ENCODE measurements around the gene GPD2.
"Not testable (repeated sequence)": the region's sequence is repeated elsewhere in the genome, so short reads cannot be mapped to it uniquely, and the experiment has no call there.

GPD2 gene

DNA sequence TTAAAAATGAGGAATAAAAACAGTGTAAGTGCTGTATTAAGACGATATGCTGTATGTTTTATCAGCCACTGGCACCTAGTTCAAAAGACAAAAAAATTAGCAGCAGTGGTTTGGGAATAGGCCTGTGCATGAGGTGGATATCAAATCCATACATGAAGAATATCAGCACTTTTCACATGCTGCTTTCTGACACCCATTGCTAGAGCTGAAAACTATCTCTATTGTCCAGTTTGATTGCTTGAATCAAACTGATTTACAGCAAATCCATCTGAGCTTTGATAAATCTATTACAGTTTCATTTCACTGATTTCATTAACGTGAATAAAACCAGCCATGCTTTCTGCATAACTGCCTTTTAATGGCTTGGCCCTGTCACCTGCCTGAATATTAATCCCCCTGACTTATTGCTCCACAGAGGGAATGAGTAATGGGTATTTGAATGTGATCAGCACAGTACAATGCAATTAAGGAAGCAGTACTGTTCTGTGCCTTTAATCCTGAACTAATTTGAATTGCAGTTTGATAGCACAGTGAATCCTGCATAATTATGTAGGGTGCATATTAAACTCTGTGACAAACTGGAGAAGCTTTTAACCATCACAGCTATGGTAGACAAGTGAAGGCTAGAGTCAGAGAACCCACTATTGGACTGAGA, 154.0 kb downstream of the GPD2 start:
- no peak for DNase-seq

DNA sequence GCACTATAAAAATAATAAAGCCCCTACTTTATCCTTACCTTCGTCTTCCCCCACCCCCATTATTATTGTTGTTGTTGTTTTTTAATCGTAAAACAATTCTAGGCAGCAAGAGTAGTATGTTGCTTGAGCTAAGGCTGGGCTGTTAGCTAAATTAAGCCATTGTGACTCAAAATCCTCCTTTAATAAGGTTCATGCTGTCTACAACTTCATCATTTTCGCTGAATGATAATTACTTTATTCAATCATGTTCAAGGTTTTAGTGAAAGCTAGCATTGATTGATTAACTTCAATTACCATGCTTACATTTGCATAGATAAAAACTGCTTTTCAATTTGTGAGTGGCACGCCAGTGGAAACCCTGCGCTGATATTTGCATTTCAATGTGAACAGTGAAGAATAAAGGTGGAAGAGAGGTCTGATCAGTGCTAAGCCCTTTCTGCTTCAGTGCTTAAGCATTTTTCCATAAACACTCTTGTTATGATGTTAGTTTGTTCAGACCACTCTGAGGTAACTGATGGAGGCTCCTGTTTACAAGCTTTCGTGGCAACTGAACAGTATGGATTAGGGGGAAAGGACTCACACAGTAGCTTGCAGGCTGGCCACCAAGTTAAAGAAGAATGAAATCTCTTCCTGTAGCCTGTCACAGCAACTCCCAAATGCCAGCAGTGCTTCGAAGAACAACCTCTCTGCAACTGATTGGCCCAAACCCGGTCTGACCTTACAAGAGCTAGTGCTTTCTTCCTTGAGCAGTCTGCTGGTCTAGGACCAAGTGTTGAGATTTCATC, 156.8 kb downstream of the GPD2 start:
- DNase-seq: peak; percentile 5

DNA sequence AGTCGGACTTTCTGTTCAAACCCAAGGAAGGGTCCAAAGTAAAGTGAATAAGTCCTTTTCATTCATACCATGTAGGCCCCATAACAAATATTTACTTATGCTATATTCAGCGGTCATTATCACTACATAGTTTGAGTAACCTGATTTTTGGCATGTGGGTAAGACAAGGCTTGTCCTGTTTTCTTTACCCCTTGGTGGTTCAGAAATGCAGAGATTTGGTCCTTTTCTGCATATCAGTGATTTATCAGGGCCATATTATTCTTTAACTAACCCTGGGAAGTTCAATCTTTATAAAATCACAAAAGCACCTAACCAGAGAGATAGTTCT, 157.4 kb downstream of the GPD2 start:
- no peak for DNase-seq

DNA sequence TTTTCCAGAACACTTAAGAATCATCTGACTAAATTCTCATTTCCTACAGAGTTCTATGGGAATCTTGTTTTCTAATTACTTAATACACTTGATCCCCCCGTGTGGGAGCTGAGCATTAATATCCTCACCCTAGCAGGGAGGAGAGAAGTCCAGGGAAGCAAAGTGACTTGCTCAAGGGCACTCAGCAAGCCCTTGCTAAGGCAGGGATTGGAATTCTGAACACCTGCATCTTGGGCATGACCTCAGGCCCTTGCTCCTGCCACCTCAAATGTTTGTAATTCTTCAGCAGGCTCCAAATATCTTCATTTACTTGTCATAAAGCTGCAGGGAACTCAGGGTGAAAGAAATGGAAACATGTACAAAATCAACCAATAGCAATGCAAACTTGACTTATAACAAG, 162.4 kb downstream of the GPD2 start:
- DNase-seq: no peak

DNA sequence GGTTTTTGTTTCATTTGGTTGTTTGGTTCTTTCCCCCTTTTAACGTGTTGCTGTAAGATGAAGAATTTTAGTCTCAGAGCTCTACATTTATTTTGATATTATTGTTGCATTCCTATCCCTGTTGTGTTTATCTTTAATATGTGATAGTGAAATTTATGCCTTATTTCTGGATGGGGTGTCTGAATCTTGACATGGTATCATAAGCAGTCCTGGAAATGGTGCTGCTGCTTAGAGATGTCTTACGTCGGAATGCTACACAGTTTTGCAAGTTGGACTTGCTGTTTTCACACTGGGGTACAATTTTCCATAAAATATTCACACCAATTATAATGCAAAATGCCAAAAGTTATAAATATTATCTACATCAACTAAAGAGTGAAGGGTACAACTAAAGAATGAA, 164.0 kb downstream of the GPD2 start:
- no peak for DNase-seq

DNA sequence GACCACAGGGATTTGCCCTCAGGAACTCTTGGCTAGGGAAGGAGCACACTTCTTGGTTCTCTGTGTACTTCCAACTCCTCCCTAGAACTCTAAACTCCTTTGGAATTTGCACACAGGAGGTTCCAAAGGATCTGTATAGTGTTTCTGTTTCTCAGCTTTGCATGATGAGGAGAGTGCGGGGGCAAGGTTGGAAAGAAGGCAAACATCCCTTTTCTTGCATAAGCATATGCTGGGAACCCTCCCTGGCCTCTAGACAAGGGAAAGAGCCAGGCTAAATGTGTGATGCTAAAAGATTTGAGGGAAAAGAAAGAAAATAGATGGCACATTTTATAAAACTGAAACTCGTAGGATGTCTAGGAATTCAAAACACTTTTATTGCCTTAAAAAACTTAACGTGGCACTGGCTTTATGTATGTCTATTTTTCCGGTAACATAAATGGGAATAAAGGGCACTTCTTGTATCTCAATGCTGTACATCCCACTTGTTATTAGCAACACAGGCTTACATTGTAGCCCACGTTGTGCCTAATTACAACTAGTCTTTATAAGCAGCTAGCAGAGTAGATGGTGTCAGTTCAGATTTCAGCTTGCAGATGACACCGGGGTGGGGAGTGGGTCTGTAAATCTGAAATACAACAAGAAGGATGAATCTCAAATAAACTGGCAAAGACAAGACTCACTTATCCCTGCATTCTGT, 165.8 kb downstream of the GPD2 start:
- no peak for DNase-seq

DNA sequence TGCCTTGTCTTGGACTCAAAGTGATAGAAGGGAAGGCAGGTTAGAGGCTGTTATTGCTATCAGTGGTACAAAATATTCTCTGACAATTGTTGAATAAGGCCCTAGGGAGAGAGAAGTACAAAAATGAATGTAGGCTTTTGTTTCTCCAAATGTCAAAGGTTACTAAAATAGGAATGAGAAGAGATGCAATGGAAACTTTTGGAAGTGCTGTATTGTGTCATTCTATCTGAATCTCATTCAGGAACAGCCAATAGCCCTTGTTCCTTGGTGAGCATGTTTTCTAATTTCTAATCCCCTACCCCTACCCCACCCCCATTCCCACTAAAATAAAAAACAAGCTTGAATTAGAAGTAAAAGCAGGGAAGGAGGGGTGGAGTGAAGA, 166.4 kb downstream of the GPD2 start:
- DNase-seq: no peak

DNA sequence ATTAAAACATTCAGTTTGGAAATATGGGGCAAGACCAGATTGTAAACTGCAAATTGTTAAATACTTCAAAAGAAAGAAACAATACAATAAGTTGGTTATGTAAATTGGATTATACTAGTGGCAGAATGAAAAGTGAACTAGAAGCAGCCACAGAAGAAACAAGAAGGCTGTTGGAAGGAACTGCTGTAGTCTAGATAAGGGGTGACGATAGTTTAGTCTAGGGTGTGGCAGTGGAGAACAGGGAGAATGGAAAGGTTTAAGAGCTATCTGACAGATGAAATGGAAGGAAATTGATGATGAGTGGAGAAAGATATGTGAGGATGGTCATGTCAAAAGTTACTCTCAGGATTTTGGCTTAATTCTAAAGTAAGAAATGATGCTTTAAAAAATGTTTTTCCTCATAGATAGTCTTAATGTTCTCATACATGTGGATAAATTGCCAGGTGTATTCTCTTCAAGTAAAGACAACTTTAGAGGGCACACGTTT, 179.7 kb downstream of the GPD2 start:
- DNase-seq: no peak

DNA sequence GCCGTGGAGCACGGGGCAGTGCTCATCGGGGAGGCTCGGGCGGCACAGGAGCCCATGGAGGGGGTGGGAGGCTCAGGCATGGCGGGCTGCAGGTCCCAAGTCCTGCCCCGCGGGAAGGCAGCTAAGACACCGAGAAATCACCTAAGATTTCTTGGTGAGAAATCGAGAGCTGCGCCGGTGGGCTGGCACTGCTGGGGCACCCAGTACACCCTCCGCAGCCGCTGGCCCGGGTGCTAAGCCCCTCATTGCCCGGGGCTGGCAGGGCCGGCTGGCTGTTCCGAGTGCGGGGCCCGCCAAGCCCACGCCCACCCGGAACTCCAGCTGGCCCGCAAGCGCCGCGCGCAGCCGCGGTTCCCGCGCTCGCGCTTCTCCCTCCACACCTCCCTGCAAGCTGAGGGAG, 181.9 kb downstream of the GPD2 start:
- not testable (repeated sequence) for DNase-seq

DNA sequence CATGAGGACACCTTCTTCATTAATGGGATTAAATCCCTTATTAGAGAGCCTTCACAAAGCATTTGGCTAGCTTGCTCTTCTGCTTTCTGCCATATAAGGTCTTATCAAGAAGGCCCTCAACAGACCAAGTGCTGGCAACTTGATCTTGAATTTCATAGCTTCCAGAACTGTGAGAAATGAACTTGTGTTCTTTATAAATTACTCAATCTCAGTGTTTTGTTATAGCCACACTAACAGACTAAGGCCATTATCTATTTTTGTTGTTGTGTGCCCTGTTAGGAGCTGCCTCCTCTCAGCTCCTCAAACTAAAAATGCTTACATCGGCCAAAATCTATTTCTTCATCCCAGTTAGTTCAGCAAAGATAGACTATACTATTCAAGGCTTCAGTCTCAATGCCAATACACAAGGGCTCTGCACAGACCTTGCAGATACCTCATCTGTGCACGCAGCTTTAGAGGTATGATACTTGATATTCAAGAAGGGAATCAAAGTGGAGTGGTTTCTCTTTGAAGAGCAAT, 182.9 kb downstream of the GPD2 start:
- peak; percentile 61 for DNase-seq

DNA sequence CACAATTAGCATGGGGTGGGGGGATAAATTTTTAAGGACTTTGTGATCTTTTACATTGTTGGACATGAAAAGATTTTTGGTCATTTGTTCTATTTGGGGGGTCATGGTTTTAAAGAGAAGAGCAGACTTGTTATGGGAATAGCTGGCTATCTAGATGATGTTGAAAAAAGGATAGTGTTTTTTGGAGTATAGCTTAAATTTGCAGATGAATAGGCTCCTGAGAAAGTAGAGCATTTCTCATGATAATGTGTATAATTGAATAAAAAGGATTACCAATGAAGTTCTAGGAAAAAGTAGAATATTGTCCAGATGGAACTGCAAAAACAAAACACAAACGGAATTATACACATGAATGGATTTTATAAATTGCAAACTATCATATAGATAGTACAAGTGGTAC, 186.3 kb downstream of the GPD2 start:
- no peak for DNase-seq

DNA sequence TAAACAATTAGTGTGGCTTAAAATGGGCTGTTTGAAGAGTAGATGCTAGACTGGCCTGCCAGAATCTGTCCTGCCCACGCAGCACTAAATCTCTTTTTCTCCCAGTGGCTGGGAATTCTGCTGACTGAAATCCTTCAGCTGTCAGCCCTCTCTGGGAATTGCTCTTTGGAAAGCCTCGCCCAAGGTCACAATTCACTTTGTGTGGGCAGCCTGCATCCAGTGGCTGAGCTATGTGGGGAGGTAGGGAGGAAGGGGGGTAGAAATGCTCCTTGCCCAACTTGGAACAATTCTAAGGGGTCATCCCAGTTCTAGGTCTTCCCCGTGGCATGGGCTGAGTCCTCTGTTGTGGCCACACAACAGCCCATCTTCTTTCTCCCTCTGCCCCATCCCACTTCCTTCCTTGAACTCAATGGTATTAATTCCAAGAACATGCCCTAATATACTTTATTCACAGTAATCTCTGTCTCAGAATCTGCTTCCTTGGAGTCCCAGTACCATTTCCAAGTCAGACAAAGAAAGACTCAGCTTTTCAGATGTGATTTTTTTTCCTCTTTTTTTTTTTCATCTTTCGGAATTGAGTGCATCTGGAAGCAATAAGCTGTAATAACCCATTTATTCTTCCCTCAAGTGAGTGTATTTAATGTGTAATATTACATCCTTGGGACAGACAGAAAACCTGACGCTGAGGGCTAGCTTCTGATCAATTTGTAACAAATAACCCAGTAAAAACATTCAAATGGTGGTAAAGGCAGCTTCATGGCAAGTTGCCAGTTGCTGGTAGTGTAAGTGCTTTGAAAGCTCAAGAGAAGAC, 189.4 kb downstream of the GPD2 start:
- DNase-seq: no peak

DNA sequence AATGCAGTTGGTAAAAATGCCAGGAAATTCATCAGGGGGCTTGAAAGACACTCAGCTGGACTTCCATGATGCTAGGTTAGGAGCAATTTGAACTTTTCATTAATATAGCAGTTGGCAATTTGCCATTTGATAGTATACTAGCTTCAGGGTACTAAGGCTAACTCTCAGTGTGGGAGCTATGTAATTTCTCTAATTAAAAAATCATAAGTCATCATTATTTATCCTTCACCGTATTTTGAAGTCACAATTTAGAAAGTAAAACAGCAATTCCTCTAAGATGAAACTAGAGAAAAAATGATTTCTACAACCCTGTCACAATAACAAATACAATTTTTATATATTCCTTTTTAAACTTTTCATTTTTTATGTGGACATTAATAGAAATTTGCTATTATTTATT, 190.8 kb downstream of the GPD2 start:
- DNase-seq: no peak

DNA sequence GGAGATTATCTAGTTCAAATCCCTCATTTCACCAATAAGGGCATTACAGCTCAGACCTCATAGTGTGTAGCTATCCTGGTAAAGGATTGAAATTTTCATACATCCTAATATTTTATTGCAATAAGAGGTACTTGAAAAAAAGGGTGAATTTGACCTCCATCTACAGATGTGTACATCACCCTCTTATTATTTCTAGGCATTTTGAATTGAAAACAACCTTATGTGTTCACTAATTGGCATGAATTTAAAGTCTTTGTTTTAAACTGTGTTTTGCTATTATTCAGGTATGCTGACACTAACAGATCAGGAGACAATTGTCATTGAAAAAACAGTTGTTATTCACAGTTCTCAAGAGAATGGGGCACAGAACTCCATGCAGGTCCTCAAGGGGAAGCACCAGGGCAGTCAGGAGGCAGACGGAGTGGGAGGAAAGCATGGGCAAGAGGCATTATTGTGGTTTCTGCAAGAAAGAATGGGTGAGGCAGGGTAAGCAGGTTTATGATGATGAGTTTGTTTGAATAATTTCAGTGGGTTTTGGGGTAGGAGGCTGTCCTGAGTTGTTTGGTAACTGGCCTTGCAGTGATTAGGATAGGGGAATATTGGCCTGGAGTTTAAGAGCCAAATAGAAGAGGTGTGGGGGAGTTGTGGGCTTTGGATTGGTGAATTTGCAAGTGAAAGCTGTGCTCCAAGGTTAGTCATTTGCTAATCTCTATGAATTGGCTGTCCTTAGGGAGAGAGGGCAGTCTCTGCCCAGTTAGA, 194.6 kb downstream of the GPD2 start:
- no peak for DNase-seq

DNA sequence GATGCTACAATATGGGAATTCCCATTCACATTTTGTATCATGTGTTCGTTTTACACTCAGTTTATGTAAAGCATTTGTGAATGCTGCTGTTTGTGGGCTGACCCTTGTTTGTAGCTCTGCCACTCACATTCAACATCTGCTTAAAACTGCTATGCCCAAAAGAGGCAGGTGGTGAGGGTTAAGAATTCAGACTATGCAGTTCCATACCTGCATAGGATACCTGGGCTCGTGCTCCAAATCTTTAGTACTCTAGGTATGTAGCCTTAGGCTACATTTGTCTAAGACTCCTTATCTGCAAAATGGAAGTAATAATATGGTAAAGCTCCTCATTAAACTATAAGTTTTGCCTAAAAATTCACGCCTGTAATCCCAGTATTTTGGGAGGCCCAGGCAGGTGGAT, 199.5 kb downstream of the GPD2 start:
- DNase-seq: no peak
